H1 (cell line): ENCODE measurements around the gene ACSM3.

Source experiments
- POLR2A ChIP-seq, 2 experiments: IDR thresholded peaks; 1 replicate in 1 of 2; 2 replicates in 1 of 2; pipeline ENCODE4 v1.6.1; 2011; ENCODE audit warnings: low read depth in 2 of 2, low read length in 2 of 2, mild to moderate bottlenecking in 2 of 2; ENCODE audit errors: control extremely low read depth in 1 of 2
- POU5F1 ChIP-seq: IDR thresholded peaks from 2 replicates; pipeline ENCODE4 v1.6.1; 2011; ENCODE audit warnings: low read depth, mild to moderate bottlenecking, low read length, moderate library complexity
- TAF1 ChIP-seq: IDR thresholded peaks from 2 replicates; pipeline ENCODE4 v1.6.1; 2011; ENCODE audit warnings: mild to moderate bottlenecking, low read depth, low read length

DNA sequence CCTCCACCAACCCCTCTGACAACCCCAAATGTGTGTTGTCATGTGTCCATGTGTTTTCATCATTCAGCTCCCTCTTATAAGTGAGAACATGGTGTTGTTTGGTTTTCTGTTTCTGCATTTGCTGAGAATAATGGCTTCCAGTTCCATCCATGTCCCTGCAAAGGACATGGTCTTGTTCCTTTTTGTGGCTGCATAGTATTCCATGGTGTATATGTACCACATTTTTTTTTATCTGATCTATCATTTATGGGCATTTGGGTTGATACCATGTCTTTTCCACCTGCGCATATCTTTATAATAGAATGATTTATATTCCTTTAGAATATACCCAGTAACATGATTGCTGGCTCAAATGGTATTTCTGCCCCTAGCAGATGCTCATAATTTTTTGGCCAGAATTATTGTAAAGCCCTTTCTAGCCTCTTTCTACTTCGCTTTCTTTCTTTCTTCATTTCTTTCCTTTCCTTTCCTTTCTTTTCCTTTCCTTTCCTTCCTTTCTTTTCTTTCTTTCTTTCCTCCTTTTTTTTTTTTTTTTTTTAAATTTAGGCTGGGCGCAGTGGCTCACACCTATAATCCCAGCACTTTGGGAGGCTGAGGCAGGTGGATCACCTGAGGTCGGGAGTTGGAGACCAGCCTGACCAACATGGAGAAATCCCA, 55.2 kb downstream of the ACSM3 start:
- TF ChIP-seq POU5F1 (no peak), POLR2A (IDR thresholded peaks at IDR 0.05; ENCODE audit: control extremely low read depth in 1 of 2, low read depth in 2 of 2, low read length in 2 of 2) (no peak), TAF1 (no peak)
